Hematopoietic multipotent progenitor cell treated with erythropoietin and hydrocortisone succinate and interleukin-3 and kit ligand, for 4 days (in vitro differentiated cells): Measurements from ENCODE around the gene LCN9.

Experiments
- DNase-seq: peaks from one replicate; pipeline ENCODE4 v3.0.0-alpha.2; 2015

LCN9 gene

GRCh38 chr9:135673941-135674340 lies 10.8 kb downstream of the LCN9 start:
- DNase-seq, result no peak

GRCh38 chr9:135674977-135675376 lies 11.9 kb downstream of the LCN9 start:
- no peak for DNase-seq

- no peak for DNase-seq
Observed at GRCh38 chr9:135676891-135677290, 13.8 kb downstream of the LCN9 start.

DNA sequence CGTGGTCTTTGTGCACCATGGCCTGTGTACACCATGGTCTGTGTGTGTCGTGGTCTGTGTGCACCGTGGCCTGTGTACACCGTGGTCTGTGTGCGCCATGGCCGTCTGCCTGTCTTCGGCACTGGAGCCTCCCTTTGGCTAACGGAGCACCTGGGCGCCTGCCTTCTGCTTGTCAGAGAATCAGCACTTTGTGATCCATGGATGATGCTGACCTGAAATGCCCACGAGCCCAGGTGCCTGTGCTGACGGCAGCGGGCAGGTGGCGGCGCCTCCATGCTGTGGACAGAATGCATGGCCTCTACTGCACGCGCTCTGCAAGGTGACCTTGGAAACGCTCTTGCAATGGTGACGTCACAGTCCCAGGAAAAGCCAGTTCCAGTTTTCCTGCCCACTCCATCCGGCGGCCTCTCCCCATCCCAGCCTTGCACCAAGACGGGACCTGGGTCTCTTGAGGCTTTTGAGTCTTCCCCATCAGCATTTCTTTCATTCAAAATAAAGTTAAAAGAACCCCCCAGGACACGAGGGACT lies 14.6 kb downstream of the LCN9 start:
- no peak for DNase-seq

DNA sequence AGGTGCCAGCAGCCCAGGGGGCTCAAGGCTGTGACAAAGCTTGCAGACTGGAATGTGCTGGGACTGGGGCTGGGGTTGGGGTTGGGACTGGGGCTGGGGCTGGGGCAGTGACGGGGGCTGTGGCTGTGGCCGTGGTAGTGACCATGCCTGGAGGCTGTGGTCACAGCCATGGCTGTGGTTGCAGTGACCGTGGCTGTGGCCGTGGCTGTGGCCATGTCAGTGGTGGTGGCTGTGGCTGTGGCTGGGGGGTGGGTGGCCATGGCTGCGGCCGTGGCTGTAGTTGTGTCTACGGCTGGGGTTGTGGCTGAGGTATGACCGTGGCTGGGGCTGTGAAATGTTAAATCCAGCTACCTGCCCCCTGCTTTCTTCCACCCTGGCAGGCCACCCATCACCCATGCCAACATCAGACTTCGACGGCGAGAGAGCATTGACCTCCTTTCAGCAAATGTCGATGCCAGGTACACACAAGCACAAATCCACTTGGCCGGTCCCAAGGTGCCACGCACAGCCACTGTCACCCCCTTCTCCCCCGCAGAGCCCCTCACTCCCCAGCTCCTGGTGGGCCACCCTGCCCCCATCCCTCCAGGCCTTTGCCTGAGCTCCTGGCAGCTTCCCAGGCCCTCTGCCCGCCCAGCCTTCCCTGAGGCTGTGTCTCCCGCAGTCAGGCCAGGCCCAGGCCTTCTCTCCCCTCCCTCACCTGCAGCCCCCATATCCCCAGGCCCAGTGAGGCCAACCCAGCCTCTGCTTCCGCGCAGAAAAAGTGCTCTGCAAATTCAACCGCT lies 15.3 kb downstream of the LCN9 start:
- DNase-seq, result no peak

GRCh38 chr9:135680056-135680455 lies 16.9 kb downstream of the LCN9 start:
- DNase-seq, result no peak

- no peak for DNase-seq
Observed at GRCh38 chr9:135681161-135681560, 18.1 kb downstream of the LCN9 start.

- no peak for DNase-seq
Observed at GRCh38 chr9:135683401-135684034, 20.4 kb downstream of the LCN9 start.

- DNase-seq, result no peak
Observed at GRCh38 chr9:135684691-135685090, 21.6 kb downstream of the LCN9 start.

DNA sequence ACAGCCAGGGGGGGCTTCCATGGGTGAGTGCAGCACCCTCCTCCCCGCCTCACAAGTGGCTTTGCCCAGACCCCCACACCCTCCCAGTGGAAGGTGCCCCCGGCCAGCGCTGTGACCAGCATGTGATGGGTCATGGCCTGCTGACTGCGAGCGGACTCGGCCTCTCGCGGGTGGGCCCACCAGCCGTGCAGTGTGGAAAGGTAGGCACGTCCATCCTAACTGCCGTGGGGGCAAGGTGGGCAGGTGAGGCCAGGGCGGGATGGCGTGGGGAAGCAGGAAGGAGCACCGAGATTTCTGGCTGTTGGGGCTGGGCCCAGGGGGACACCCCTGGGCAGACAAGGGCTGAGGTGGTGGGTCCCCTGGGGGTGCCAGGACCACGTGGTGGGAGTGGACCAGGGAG lies 24.1 kb downstream of the LCN9 start:
- no peak for DNase-seq

GRCh38 chr9:135689011-135689410 lies 25.9 kb downstream of the LCN9 start:
- DNase-seq, result no peak

DNA sequence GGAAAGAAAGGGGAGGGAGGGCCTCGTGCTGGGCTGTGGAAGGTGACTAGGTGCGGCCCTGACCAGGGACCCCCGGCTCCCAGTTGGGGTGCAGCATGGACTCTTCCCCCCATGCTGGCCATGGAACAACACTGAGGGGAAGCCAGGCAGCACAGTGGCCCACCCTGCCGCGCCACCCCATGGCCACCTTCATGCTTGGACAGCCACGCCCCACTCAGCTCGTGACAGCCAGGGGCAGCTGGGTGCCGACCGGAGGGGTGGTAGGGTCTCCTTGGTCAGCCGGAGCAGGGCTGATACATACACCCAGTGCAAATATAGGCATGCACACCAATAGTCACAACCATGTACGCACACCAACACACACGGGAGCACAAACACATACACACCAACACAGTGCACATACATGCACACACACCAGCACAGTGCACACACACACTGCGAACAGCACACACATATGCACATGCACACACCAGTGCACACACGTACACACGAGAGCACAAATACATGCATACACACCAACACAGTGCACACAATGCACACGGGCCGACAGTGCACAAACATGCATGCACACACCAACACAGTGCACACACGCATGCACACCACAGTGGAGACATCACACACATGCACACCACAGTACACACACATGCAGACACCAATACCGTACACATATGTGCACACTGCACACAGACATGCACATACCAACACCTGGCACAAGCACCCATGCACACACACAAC lies 27.9 kb downstream of the LCN9 start:
- DNase-seq, result no peak

GRCh38 chr9:135692410-135692809 lies 29.3 kb downstream of the LCN9 start:
- DNase-seq, result no peak

DNA sequence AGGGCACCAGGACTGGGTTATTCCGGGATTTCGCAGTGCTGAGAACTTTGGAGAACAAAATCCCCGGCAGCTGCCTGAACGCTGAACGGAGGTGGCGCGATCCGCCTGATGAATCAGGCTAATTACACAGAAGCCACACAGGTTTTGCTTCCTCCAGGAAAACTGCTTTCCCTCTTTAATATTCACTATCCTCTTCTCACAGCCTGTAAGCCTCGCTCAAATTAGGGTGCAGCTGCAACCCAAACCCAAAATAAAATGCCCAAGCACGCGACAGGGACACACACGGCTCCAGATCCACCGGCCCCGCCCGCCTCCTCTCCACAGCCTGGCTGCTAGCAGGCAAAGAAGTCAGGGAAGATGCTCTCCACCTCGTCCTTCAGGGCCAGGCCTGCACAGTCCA lies 30.2 kb downstream of the LCN9 start:
- no peak for DNase-seq

GRCh38 chr9:135693771-135694170 lies 30.7 kb downstream of the LCN9 start:
- no peak for DNase-seq

GRCh38 chr9:135694414-135694813 lies 31.3 kb downstream of the LCN9 start:
- no peak for DNase-seq

DNA sequence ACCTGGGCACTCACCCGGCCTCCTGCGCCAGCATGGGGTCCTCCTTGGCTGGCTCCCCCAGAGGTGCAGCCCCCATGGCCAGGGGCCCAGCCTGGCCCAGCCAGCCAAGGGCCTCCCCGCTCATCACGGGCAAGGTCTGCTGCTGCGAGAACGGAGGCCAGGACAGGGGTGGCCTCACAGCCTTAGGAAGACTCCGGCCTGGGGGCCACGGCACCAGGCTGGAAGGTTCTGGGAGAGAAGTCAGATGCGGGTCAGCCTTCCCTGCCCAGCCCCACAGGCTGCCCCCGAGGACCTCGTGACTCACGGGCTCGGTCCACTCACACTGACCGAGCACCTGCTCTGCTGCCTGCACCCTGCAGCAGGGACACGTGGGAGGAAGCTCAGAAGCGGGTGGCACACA lies 31.9 kb downstream of the LCN9 start:
- DNase-seq, result no peak

- no peak for DNase-seq
Observed at GRCh38 chr9:135695642-135696041, 32.5 kb downstream of the LCN9 start.

- no peak for DNase-seq
Observed at GRCh38 chr9:135696446-135696845, 33.3 kb downstream of the LCN9 start.

- no peak for DNase-seq
Observed at GRCh38 chr9:135697226-135697625, 34.1 kb downstream of the LCN9 start.

DNA sequence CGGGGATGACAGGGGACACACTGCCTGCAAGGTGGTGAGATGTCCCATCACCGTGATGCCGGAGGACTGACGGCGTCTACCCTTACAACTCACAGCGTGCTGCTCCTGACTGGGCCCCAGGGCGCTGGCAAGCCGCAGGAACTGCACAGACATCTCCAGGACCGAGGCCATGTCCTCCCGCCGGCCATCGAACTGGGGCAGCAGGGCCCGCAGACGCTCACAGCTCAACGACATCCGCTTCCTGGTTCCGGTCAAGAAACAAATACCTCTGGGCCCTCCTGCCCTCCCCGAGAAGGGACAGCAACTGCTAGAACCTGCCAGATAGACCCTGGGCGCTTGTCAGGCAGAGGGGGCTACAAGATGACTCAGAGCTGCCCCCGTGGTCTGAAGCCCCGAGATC lies 35.1 kb downstream of the LCN9 start:
- no peak for DNase-seq

GRCh38 chr9:135698767-135699166 lies 35.7 kb downstream of the LCN9 start:
- no peak for DNase-seq

DNA sequence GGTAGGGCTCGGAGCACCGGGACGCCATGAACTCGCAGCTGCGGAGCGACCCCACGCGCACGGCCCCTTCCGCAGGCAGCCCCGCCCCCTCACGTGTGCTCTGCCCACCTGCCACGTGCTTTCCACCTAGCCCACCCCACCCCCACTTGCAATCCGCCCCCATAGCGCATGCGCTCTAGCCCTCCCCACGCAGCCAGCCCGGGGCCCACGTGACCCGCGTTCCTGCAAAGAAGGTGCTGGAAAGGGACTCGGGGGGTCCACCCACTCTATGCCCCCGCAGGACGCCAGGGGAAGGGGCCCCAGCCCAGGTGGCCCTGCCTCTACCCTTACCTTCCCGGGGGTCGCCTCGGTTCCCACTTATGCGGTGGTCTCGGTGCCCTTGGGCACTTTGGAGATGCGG lies 36.3 kb downstream of the LCN9 start, which contains the start of gene SOHLH1:
TSS of gene SOHLH1 (minus strand) at position 42 of the 400 bp plus-strand sequence. CDS start at position 28, 14 bp downstream.
- no peak for DNase-seq

DNA sequence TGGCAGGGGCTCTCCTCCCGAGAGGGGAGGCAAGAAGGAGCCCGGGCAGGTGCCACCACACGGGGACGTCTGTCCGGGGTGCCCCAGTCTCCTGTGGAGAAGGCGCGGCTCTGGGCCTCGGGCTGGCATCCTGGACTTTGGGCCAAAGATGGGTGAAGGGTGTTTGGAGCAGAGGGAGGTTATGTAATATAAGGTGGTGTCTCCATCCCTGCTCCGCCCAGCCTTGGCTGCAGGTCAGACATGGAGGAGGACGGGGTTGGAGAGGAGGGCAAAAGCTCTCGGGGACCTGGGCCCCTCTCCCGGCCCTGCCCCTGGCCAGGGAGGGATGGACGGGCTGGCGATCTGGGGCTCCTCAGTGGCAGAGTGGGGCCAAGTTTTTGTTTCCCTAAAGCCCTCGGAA lies 37.4 kb downstream of the LCN9 start:
- DNase-seq, result no peak
